ENCODE data around the gene VAPB. TPM values are rescaled to one million over a fixed set of nuclear protein-coding genes. Genes with fewer than 3 reads are reported as not detected.

The VAPB gene
- total RNA-seq, 4 donors from 2014 or later, result 16.3 to 25.3 (median 21.0) TPM

GRCh38 chr20:58440021-58440767, 51.2 kb downstream of the VAPB start:
- TF ChIP-seq, protein P1, sequence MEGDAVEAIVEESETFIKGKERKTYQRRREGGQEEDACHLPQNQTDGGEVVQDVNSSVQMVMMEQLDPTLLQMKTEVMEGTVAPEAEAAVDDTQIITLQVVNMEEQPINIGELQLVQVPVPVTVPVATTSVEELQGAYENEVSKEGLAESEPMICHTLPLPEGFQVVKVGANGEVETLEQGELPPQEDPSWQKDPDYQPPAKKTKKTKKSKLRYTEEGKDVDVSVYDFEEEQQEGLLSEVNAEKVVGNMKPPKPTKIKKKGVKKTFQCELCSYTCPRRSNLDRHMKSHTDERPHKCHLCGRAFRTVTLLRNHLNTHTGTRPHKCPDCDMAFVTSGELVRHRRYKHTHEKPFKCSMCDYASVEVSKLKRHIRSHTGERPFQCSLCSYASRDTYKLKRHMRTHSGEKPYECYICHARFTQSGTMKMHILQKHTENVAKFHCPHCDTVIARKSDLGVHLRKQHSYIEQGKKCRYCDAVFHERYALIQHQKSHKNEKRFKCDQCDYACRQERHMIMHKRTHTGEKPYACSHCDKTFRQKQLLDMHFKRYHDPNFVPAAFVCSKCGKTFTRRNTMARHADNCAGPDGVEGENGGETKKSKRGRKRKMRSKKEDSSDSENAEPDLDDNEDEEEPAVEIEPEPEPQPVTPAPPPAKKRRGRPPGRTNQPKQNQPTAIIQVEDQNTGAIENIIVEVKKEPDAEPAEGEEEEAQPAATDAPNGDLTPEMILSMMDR (IDR thresholded peaks at IDR 0.05; ENCODE audit: low read depth), result no peak

DNA sequence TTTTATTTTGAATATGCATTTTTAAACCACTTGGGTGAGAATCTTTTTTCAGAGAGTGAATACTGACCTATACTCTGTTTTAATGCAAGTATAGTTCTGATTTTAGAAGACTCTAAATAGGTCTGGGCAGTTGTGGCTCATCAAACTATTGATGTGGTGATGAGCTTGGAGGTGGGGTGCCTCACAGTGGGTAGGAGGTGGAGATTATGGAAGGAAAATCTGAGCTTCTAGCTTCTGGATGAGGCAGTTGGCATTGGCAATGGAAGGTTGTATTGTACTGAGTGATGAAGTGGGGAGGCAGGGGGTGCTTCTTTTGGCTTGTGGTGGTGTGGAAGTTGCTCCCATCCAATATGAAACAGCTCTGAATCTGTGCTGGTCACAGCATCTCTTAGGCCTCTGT, 52.7 kb downstream of the VAPB start:
- TF ChIP-seq, protein P1 (IDR thresholded peaks at IDR 0.05; ENCODE audit: low read depth), result no peak

- TF ChIP-seq, protein P1 (IDR thresholded peaks at IDR 0.05; ENCODE audit: low read depth), result no peak
These were observed 55.8 kb downstream of the VAPB start for GRCh38 chr20:58444746-58445255.

- TF ChIP-seq, protein P1 (IDR thresholded peaks at IDR 0.05; ENCODE audit: low read depth), result no peak
These were observed 57.4 kb downstream of the VAPB start for GRCh38 chr20:58446264-58446959.

- TF ChIP-seq, protein P1 (IDR thresholded peaks at IDR 0.05; ENCODE audit: low read depth), result no peak
These were observed 57.9 kb downstream of the VAPB start for GRCh38 chr20:58446960-58447265.

- TF ChIP-seq, protein P1 (IDR thresholded peaks at IDR 0.05; ENCODE audit: low read depth), result no peak
These were observed 58.7 kb downstream of the VAPB start for GRCh38 chr20:58447511-58448391.

Data from subcutaneous adipose tissue (tissue), 4 donors.